Measurements from ENCODE around the gene DARS1.

DARS1 gene

DNA sequence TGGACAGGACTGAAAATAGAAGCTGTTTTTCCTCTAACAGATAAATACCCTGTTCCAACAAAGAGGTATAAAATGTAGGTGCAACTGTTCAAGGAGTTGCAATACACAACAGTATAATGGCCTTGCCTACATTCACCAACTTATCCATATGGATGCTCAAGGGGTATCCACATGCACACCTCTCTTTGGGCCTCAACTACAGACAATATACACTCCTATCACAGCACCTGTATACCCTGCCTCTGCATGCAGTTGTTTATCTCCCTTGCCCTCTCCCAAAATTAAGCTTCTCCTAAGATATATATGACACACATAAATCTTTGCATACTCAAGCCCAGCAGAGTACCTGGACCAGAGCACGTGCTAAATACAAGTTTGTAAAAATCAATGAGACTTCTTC is 37.3 kb downstream of the DARS1 start:
- no peak overlapping the region for H3K4ac ChIP-seq (ENCODE audit: low read depth, low read length)
- H3K4me3 ChIP-seq (ENCODE audit: low read depth, low read length) = no peak overlapping the region
- H4K91ac ChIP-seq (ENCODE audit: low read depth, low read length) = no peak overlapping the region
- no peaks in the 10 kb centered on the region for H3K79me2 ChIP-seq (ENCODE audit: control insufficient read depth, insufficient read depth, low read length, poor library complexity)
- H4K8ac ChIP-seq (ENCODE audit: low read depth, low read length) = no peak overlapping the region
- no CpG with 5 or more reads among the region's 1 CpG for whole genome bisulfite sequencing (ENCODE audit: extremely low coverage, insufficient coverage, insufficient read length)
- no peak overlapping the region for H2BK12ac ChIP-seq (ENCODE audit: low read length)
- no peak overlapping the region for H2AK5ac ChIP-seq (ENCODE audit: low read length)
- no peak overlapping the region for H2BK120ac ChIP-seq (ENCODE audit: insufficient read depth, low read length, poor library complexity)
- H3K27me3 ChIP-seq (ENCODE audit: insufficient read depth, low read length) = no peaks in the 10 kb centered on the region
- no peak overlapping the region for H3K23ac ChIP-seq (ENCODE audit: low read length)
- no peak overlapping the region for H3K14ac ChIP-seq (ENCODE audit: low read length)
- no peaks in the 10 kb centered on the region for H3K79me1 ChIP-seq (ENCODE audit: low read length)
- H4K12ac ChIP-seq (ENCODE audit: low read depth, low read length) = no peak overlapping the region
- H3K9ac ChIP-seq (ENCODE audit: low read length) = no peak overlapping the region
- no peak overlapping the region for H2AFZ ChIP-seq (ENCODE audit: insufficient read depth, low read length, poor library complexity)
- DNase-seq = no peak
- no peak overlapping the region for H3K18ac ChIP-seq (ENCODE audit: low read length)
- H2BK5ac ChIP-seq (ENCODE audit: low read depth, low read length, poor library complexity) = no peak overlapping the region
- H3K9me3 ChIP-seq (ENCODE audit: insufficient read depth, low read depth, low read length) = no peaks in the 10 kb centered on the region
- H3K27ac ChIP-seq (ENCODE audit: low read depth, low read length) = no peak overlapping the region
- no peak overlapping the region for H3K4me2 ChIP-seq (ENCODE audit: low read length)
- no peaks in the 10 kb centered on the region for H3K36me3 ChIP-seq (ENCODE audit: control insufficient read depth in 1 of 2, insufficient read depth in 2 of 2, low read length in 2 of 2)
- H3K4me1 ChIP-seq (ENCODE audit: control insufficient read depth in 1 of 2, insufficient read depth in 2 of 2, low read length in 2 of 2) = peaks cover 2 to 4% of the 10 kb centered on the region in 2 experiments

DNA sequence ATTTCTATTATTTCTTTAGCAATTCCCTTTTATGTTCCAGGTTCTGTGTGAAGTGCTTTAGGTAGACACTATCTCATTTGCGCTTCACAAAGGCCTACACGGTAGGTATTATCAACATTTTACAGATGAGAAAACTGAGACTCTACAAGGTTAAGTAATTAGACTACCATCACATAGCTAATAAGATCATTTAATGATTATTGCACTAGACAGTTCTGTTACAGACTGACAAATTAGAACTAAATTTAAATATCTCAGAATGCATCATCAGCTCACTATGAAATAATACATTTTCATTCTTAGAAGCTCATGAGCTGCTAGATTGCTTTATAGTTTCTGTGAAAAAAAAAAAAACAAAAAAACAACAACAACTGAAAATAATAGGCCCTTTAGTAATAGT is 37.9 kb downstream of the DARS1 start:
- DNase-seq = no peak
- no CpG with 5 or more reads among the region's 2 CpGs for WGBS (ENCODE audit: extremely low coverage, insufficient coverage, insufficient read length)
- Histone ChIP-seq H3K14ac (ENCODE audit: low read length) (no peak overlapping the region), H2AK5ac (ENCODE audit: low read length) (no peak overlapping the region), H2AFZ (ENCODE audit: insufficient read depth, low read length, poor library complexity) (no peak overlapping the region), H2BK5ac (ENCODE audit: low read depth, low read length, poor library complexity) (no peak overlapping the region), H3K4me2 (ENCODE audit: low read length) (no peak overlapping the region), H3K36me3 (ENCODE audit: control insufficient read depth in 1 of 2, insufficient read depth in 2 of 2, low read length in 2 of 2) (peaks cover 0 to 2% of the 10 kb centered on the region in 2 experiments), H4K91ac (ENCODE audit: low read depth, low read length) (no peak overlapping the region), H3K27me3 (ENCODE audit: insufficient read depth, low read length) (no peaks in the 10 kb centered on the region), H3K79me1 (ENCODE audit: low read length) (no peaks in the 10 kb centered on the region), H2BK12ac (ENCODE audit: low read length) (no peak overlapping the region), H3K9ac (ENCODE audit: low read length) (no peak overlapping the region), H3K23ac (ENCODE audit: low read length) (no peak overlapping the region), H3K79me2 (ENCODE audit: control insufficient read depth, insufficient read depth, low read length, poor library complexity) (no peaks in the 10 kb centered on the region), H3K27ac (ENCODE audit: low read depth, low read length) (no peak overlapping the region), H4K12ac (ENCODE audit: low read depth, low read length) (no peak overlapping the region), H3K4ac (ENCODE audit: low read depth, low read length) (no peak overlapping the region), H3K9me3 (ENCODE audit: insufficient read depth, low read depth, low read length) (no peaks in the 10 kb centered on the region), H3K18ac (ENCODE audit: low read length) (no peak overlapping the region), H4K8ac (ENCODE audit: low read depth, low read length) (no peak overlapping the region), H2BK120ac (ENCODE audit: insufficient read depth, low read length, poor library complexity) (no peak overlapping the region), H3K4me1 (ENCODE audit: control insufficient read depth in 1 of 2, insufficient read depth in 2 of 2, low read length in 2 of 2) (peaks cover 2 to 4% of the 10 kb centered on the region in 2 experiments), H3K4me3 (ENCODE audit: low read depth, low read length) (no peak overlapping the region)

DNA sequence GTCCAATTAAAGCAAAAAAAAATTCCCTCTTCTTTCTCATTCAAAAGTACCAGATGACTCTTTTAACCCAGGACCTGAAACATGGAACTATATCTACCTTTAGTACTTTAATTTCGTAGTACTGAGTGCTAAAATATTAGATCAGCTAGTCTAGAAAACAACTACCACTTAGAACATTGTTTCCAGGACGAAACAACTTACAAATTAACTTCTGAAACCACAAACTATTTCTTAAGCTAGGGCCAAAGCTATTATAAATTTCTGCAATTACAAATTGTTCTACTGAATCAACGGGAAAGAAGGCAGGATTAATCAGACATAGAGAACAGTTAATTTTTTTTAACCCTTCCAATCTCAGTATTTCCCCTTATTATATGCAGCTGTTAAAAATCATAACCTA is 39.9 kb downstream of the DARS1 start:
- H2BK12ac ChIP-seq (ENCODE audit: low read length) = no peak overlapping the region
- H3K4me2 ChIP-seq (ENCODE audit: low read length) = no peak overlapping the region
- H3K18ac ChIP-seq (ENCODE audit: low read length) = no peak overlapping the region
- no peak overlapping the region for H2BK5ac ChIP-seq (ENCODE audit: low read depth, low read length, poor library complexity)
- H3K9me3 ChIP-seq (ENCODE audit: insufficient read depth, low read depth, low read length) = no peaks in the 10 kb centered on the region
- H3K27ac ChIP-seq (ENCODE audit: low read depth, low read length) = no peak overlapping the region
- no peak overlapping the region for H4K8ac ChIP-seq (ENCODE audit: low read depth, low read length)
- no CpG with 5 or more reads among the region's 3 CpGs for WGBS (ENCODE audit: extremely low coverage, insufficient coverage, insufficient read length)
- H4K12ac ChIP-seq (ENCODE audit: low read depth, low read length) = no peak overlapping the region
- H2AFZ ChIP-seq (ENCODE audit: insufficient read depth, low read length, poor library complexity) = no peak overlapping the region
- H3K14ac ChIP-seq (ENCODE audit: low read length) = no peak overlapping the region
- no peaks in the 10 kb centered on the region for H3K27me3 ChIP-seq (ENCODE audit: insufficient read depth, low read length)
- H2BK120ac ChIP-seq (ENCODE audit: insufficient read depth, low read length, poor library complexity) = no peak overlapping the region
- H3K9ac ChIP-seq (ENCODE audit: low read length) = no peak overlapping the region
- H3K4ac ChIP-seq (ENCODE audit: low read depth, low read length) = no peak overlapping the region
- DNase-seq = no peak
- H4K91ac ChIP-seq (ENCODE audit: low read depth, low read length) = no peak overlapping the region
- H3K4me3 ChIP-seq (ENCODE audit: low read depth, low read length) = no peak overlapping the region
- peaks cover 2 to 4% of the 10 kb centered on the region in 2 experiments for H3K4me1 ChIP-seq (ENCODE audit: control insufficient read depth in 1 of 2, insufficient read depth in 2 of 2, low read length in 2 of 2)
- H3K36me3 ChIP-seq (ENCODE audit: control insufficient read depth in 1 of 2, insufficient read depth in 2 of 2, low read length in 2 of 2) = peaks cover 0 to 2% of the 10 kb centered on the region in 2 experiments
- no peaks in the 10 kb centered on the region for H3K79me2 ChIP-seq (ENCODE audit: control insufficient read depth, insufficient read depth, low read length, poor library complexity)
- no peaks in the 10 kb centered on the region for H3K79me1 ChIP-seq (ENCODE audit: low read length)
- no peak overlapping the region for H2AK5ac ChIP-seq (ENCODE audit: low read length)
- no peak overlapping the region for H3K23ac ChIP-seq (ENCODE audit: low read length)

DNA sequence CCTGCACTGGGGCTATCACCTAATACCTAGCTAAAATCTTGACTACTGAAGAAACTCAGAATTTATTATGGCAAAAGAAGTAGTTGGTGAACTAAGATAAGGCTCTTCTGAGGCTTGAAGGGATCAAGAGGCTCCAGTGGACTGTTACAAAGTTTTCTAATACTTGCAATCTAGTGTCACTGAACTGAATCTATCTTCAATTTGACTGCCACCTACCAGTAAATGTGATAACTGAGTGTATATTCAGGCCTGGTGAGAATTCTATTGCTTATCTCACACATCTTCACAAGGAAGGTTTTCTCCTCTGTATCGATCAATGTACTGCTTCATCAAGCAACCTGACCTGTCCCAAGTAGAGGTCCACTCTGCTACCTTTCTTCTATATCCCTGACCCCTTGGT is 40.8 kb downstream of the DARS1 start:
- no peak overlapping the region for H3K4me3 ChIP-seq (ENCODE audit: low read depth, low read length)
- peaks cover 2 to 4% of the 10 kb centered on the region in 2 experiments for H3K4me1 ChIP-seq (ENCODE audit: control insufficient read depth in 1 of 2, insufficient read depth in 2 of 2, low read length in 2 of 2)
- DNase-seq = no peak
- H4K8ac ChIP-seq (ENCODE audit: low read depth, low read length) = no peak overlapping the region
- H3K36me3 ChIP-seq (ENCODE audit: control insufficient read depth in 1 of 2, insufficient read depth in 2 of 2, low read length in 2 of 2) = peaks cover 0 to 2% of the 10 kb centered on the region in 2 experiments
- no peaks in the 10 kb centered on the region for H3K79me2 ChIP-seq (ENCODE audit: control insufficient read depth, insufficient read depth, low read length, poor library complexity)
- H4K12ac ChIP-seq (ENCODE audit: low read depth, low read length) = no peak overlapping the region
- no peak overlapping the region for H3K4me2 ChIP-seq (ENCODE audit: low read length)
- H4K91ac ChIP-seq (ENCODE audit: low read depth, low read length) = no peak overlapping the region
- no peaks in the 10 kb centered on the region for H3K27me3 ChIP-seq (ENCODE audit: insufficient read depth, low read length)
- no peak overlapping the region for H3K23ac ChIP-seq (ENCODE audit: low read length)
- no peak overlapping the region for H3K4ac ChIP-seq (ENCODE audit: low read depth, low read length)
- no CpG with 5 or more reads among the region's 1 CpG for WGBS (ENCODE audit: extremely low coverage, insufficient coverage, insufficient read length)
- no peak overlapping the region for H2BK5ac ChIP-seq (ENCODE audit: low read depth, low read length, poor library complexity)
- H3K79me1 ChIP-seq (ENCODE audit: low read length) = no peaks in the 10 kb centered on the region
- H3K9ac ChIP-seq (ENCODE audit: low read length) = no peak overlapping the region
- no peak overlapping the region for H2AK5ac ChIP-seq (ENCODE audit: low read length)
- H3K14ac ChIP-seq (ENCODE audit: low read length) = no peak overlapping the region
- no peak overlapping the region for H3K27ac ChIP-seq (ENCODE audit: low read depth, low read length)
- no peak overlapping the region for H2BK120ac ChIP-seq (ENCODE audit: insufficient read depth, low read length, poor library complexity)
- H2BK12ac ChIP-seq (ENCODE audit: low read length) = no peak overlapping the region
- H3K18ac ChIP-seq (ENCODE audit: low read length) = no peak overlapping the region
- H3K9me3 ChIP-seq (ENCODE audit: insufficient read depth, low read depth, low read length) = no peaks in the 10 kb centered on the region
- no peak overlapping the region for H2AFZ ChIP-seq (ENCODE audit: insufficient read depth, low read length, poor library complexity)
